ENCODE results near the gene SLIT3. TPM values are rescaled to one million over a fixed set of nuclear protein-coding genes. Genes with fewer than 3 reads are reported as not detected.

Gene SLIT3
- total and polyA plus RNA-seq, 2 donors from 2014 or later, result 14.5 to 54.1 TPM

GRCh38 chr5:168734119-168734518 is 566.8 kb downstream of the SLIT3 start:
- Histone ChIP-seq H3K9ac (ENCODE audit: low read length in 3 of 3) (no peak overlapping the region), H3K27ac (ENCODE audit: low read depth in 2 of 2, low read length in 2 of 2) (no peak overlapping the region), H3K36me3 (ENCODE audit: control insufficient read depth in 2 of 3, insufficient read depth in 3 of 3, low read length in 3 of 3) (no peaks in the 10 kb centered on the region), H3K9me3 (ENCODE audit: control insufficient read depth in 2 of 3, insufficient read depth in 1 of 3, low read length in 3 of 3) (peaks cover 0 to 3% (median 0%) of the 10 kb centered on the region in 3 donors), H3K4me1 (ENCODE audit: control insufficient read depth in 2 of 3, insufficient read depth in 2 of 3, low read depth in 1 of 3, low read length in 3 of 3) (no peaks in the 10 kb centered on the region), H3K27me3 (ENCODE audit: control insufficient read depth, insufficient read depth, low read length) (no peaks in the 10 kb centered on the region), H3K4me3 (ENCODE audit: low read length in 3 of 3) (no peak overlapping the region)
- FAIRE-seq (no peak), DNase-seq (peak in 1 of 5 donors; percentile 4)
- intact Hi-C loops (cut with DNase I), result no loop called here
- TF ChIP-seq CTCF (IDR thresholded peaks at IDR 0.05; ENCODE audit: borderline replicate concordance, extremely low read depth, insufficient read depth), result no peak

- Histone ChIP-seq H3K27ac (ENCODE audit: low read depth in 2 of 2, low read length in 2 of 2) (no peak overlapping the region), H3K4me3 (ENCODE audit: low read length in 3 of 3) (no peak overlapping the region), H3K9ac (ENCODE audit: low read length in 3 of 3) (no peak overlapping the region), H3K9me3 (ENCODE audit: control insufficient read depth in 2 of 3, insufficient read depth in 1 of 3, low read length in 3 of 3) (peaks cover 0 to 3% (median 0%) of the 10 kb centered on the region in 3 donors), H3K36me3 (ENCODE audit: control insufficient read depth in 2 of 3, insufficient read depth in 3 of 3, low read length in 3 of 3) (peaks cover 0 to 4% (median 0%) of the 10 kb centered on the region in 3 donors), H3K4me1 (ENCODE audit: control insufficient read depth in 2 of 3, insufficient read depth in 2 of 3, low read depth in 1 of 3, low read length in 3 of 3) (no peaks in the 10 kb centered on the region), H3K27me3 (ENCODE audit: control insufficient read depth, insufficient read depth, low read length) (no peaks in the 10 kb centered on the region)
- TF ChIP-seq CTCF (IDR thresholded peaks at IDR 0.05; ENCODE audit: borderline replicate concordance, extremely low read depth, insufficient read depth), result no peak
- intact Hi-C loops (cut with DNase I), result no loop called here
- DNase-seq (peak in 4 of 5 donors; percentile 55 to 74 (median 66)), FAIRE-seq (no peak)
Measured at GRCh38 chr5:168728546-168729211, 572.3 kb downstream of the SLIT3 start.

GRCh38 chr5:168727547-168727946 is 573.4 kb downstream of the SLIT3 start:
- Histone ChIP-seq H3K4me3 (ENCODE audit: low read length in 3 of 3) (no peak overlapping the region), H3K27me3 (ENCODE audit: control insufficient read depth, insufficient read depth, low read length) (no peaks in the 10 kb centered on the region), H3K4me1 (ENCODE audit: control insufficient read depth in 2 of 3, insufficient read depth in 2 of 3, low read depth in 1 of 3, low read length in 3 of 3) (no peaks in the 10 kb centered on the region), H3K9me3 (ENCODE audit: control insufficient read depth in 2 of 3, insufficient read depth in 1 of 3, low read length in 3 of 3) (peaks cover 0 to 3% (median 0%) of the 10 kb centered on the region in 3 donors), H3K36me3 (ENCODE audit: control insufficient read depth in 2 of 3, insufficient read depth in 3 of 3, low read length in 3 of 3) (peaks cover 0 to 6% (median 0%) of the 10 kb centered on the region in 3 donors), H3K27ac (ENCODE audit: low read depth in 2 of 2, low read length in 2 of 2) (no peak overlapping the region), H3K9ac (ENCODE audit: low read length in 3 of 3) (no peak overlapping the region)
- TF ChIP-seq CTCF (IDR thresholded peaks at IDR 0.05; ENCODE audit: borderline replicate concordance, extremely low read depth, insufficient read depth), result no peak
- no peak for FAIRE-seq
- peak in 2 of 5 donors; percentile 26 to 27 for DNase-seq
- intact Hi-C loops (cut with DNase I), result no loop called here
